B cell (primary cell): ENCODE results near the gene ANKRD29. TPM values are rescaled to one million over a fixed set of nuclear protein-coding genes. Genes with fewer than 3 reads are reported as not detected.
A peak's percentile ranks its signal among the peaks of the same experiment; 100 is the strongest.

ENCODE experiments used
- ATAC-seq: fragments of 200-7000 bp; cut with Tn5 transposase; one replicate; pipeline ENCODE4 v1.10.0; 2021; ENCODE audit warnings: low read depth, mild to moderate bottlenecking, moderate number of reproducible peaks, moderate library complexity
- CTCF ChIA-PET: fragments of 350-600 bp; sonication (Branson Sonifier 250); formaldehyde crosslinking; loops from one replicate; lab custom pipeline; 2021; ENCODE audit warnings: antibody characterized with exemption, inconsistent platforms; lab: Charles Lee
- POLR2A ChIA-PET: fragments of 350-600 bp; sonication (Branson Sonifier 250); formaldehyde crosslinking; loops from one replicate; lab custom pipeline; 2021; ENCODE audit warnings: antibody characterized with exemption; lab: Charles Lee
- DNase-seq: peaks from one replicate; pipeline ENCODE4 v3.0.0; 2013
- H2AFZ ChIP-seq: 2 replicates; pipeline ENCODE4 v1.6.1; 2012; ENCODE audit warnings: mild to moderate bottlenecking, low read depth, low read length; ENCODE audit not compliant: insufficient read depth, poor library complexity, severe bottlenecking
- H3K27ac ChIP-seq, 2 donors: 1 replicate in 1 of 2; 2 replicates in 1 of 2; pipeline ENCODE4 v1.5.1; 2012 to 2013; ENCODE audit warnings: low read length in 2 of 2, mild to moderate bottlenecking in 2 of 2, moderate library complexity in 1 of 2
- H3K27me3 ChIP-seq, 4 experiments: fragments of 200-600 bp in 1 of 4; sonication (generic) in 1 of 4; replicated peaks in 1 of 4; 1 replicate in 2 of 4; 2 replicates in 2 of 4; pipeline versions ENCODE4 v1.6.1 to v1.7.0; 2013 to 2016; ENCODE audit warnings: low read length in 3 of 4, mild to moderate bottlenecking in 2 of 4, mixed read lengths in 1 of 4, moderate library complexity in 1 of 4; ENCODE audit not compliant: insufficient read depth in 4 of 4, control insufficient read depth in 3 of 4; ENCODE audit errors: control extremely low read depth in 1 of 4
- H3K36me3 ChIP-seq, 2 experiments: replicated peaks in 1 of 2; 1 replicate in 1 of 2; 2 replicates in 1 of 2; pipeline versions ENCODE4 v1.6.1 to v1.7.1; 2013; ENCODE audit warnings: low read length in 1 of 2; ENCODE audit not compliant: insufficient read depth in 2 of 2, control insufficient read depth in 1 of 2; ENCODE audit errors: control extremely low read depth in 1 of 2, extremely low read depth in 1 of 2
- H3K4me1 ChIP-seq, 2 donors: fragments of 200-600 bp in 1 of 2; sonication (generic) in 1 of 2; 1 replicate in 1 of 2; 2 replicates in 1 of 2; pipeline versions ENCODE4 v1.5.1 to v1.6.1; 2013 to 2017; ENCODE audit warnings: low read length in 2 of 2; ENCODE audit not compliant: control insufficient read depth in 2 of 2, insufficient read depth in 2 of 2
- H3K4me2 ChIP-seq: replicated peaks from 2 replicates; pipeline ENCODE3; 2012; ENCODE audit warnings: mild to moderate bottlenecking, low read depth, low read length; ENCODE audit not compliant: poor library complexity, severe bottlenecking
- H3K4me3 ChIP-seq, 5 experiments: fragments of 200-600 bp in 1 of 5; sonication (generic) in 1 of 5; 1 replicate in 3 of 5; 2 replicates in 2 of 5; pipeline versions ENCODE4 v1.5.1 to v1.7.0; 2011 to 2016; ENCODE audit warnings: low read length in 4 of 5, mild to moderate bottlenecking in 4 of 5, low read depth in 2 of 5, control low read depth in 1 of 5, moderate library complexity in 1 of 5; ENCODE audit not compliant: insufficient read depth in 1 of 5; ENCODE audit errors: control extremely low read depth in 1 of 5, extremely low read depth in 1 of 5
- H3K79me2 ChIP-seq: fragments of 200-600 bp; sonication (generic); one replicate; pipeline ENCODE4 v1.6.0; 2016; ENCODE audit warnings: low read length; ENCODE audit not compliant: control insufficient read depth, insufficient read depth
- H3K9ac ChIP-seq: fragments of 200-600 bp; sonication (generic); 2 replicates; pipeline ENCODE4 v1.6.1; 2017; ENCODE audit warnings: mild to moderate bottlenecking, low read length, moderate library complexity
- H3K9me3 ChIP-seq, 3 donors: one replicate each; pipeline versions ENCODE4 v1.6.1 to v1.7.1; 2013; ENCODE audit warnings: low read length in 2 of 3; ENCODE audit not compliant: control insufficient read depth in 2 of 3, insufficient read depth in 1 of 3; ENCODE audit errors: control extremely low read depth in 1 of 3
- H4K20me1 ChIP-seq: 2 replicates; pipeline ENCODE4 v1.6.0; 2012; ENCODE audit warnings: mild to moderate bottlenecking, low read length; ENCODE audit not compliant: insufficient read depth, control insufficient read depth, poor library complexity, severe bottlenecking
- H3K27ac Mint-ChIP-seq: one replicate; pipeline ENCODE4 v1.8.0; 2021; ENCODE audit warnings: mixed read lengths
- H3K27me3 Mint-ChIP-seq: one replicate; pipeline ENCODE4 v1.8.0; 2021; ENCODE audit warnings: mixed read lengths
- H3K4me1 Mint-ChIP-seq: one replicate; pipeline ENCODE4 v1.8.0; 2021; ENCODE audit warnings: mixed read lengths
- H3K4me3 Mint-ChIP-seq: one replicate; pipeline ENCODE4 v1.8.0; 2021; ENCODE audit warnings: mixed read lengths
- H3K9me3 Mint-ChIP-seq: one replicate; pipeline ENCODE4 v1.8.0; 2022; ENCODE audit warnings: mixed read lengths; ENCODE audit not compliant: insufficient read depth
- CTCF ChIP-seq: fragments of 200-600 bp; IDR thresholded peaks from one replicate; pipeline ENCODE4 v1.8.0; 2022; ENCODE audit warnings: antibody characterized with exemption, mild to moderate bottlenecking
- EZH2 ChIP-seq: IDR thresholded peaks from 2 replicates; pipeline ENCODE4 v1.6.1; 2012; ENCODE audit warnings: borderline replicate concordance, low read depth, mild to moderate bottlenecking, moderate library complexity, low read length; ENCODE audit not compliant: insufficient read depth, poor library complexity, severe bottlenecking
- WGBS: methylation state at CpG from one replicate; pipeline ENCODE4 v1.1.5; 2013; ENCODE audit warnings: missing lambda C conversion rate; ENCODE audit not compliant: insufficient coverage; 5-methylcytosine and 5-hydroxymethylcytosine counted together
- intact Hi-C: fragments of 100-400 bp; cut with micrococcal nuclease; formaldehyde crosslinking; loops from one replicate; pipeline ENCODE4 v1.10.0; 2022
- polyA plus RNA-seq: library from polyadenylated mRNA; depleted of rRNA; stranded (reverse); fragments of >200 nt; gene quantifications from 2 replicates; pipeline ENCODE4 v1.2.3, GENCODE V29; 2012
- total RNA-seq, 2 donors: library from RNA; stranded (reverse); fragments of 120-200 nt in 1 of 2; gene quantifications; 1 replicate in 1 of 2; 2 replicates in 1 of 2; pipeline versions ENCODE4 v1.2.3 to v1.2.4, GENCODE V29; 2013 to 2022

The ANKRD29 gene
- total and polyA plus RNA-seq, 2 donors (not counting 1 experiment from before 2014, with no cell fraction given) = not detected

- Mint-ChIP-seq H3K4me1 (peaks cover 9% of the 10 kb centered on the region), H3K9me3 (no peaks in the 10 kb centered on the region), H3K27me3 (peaks cover 43% of the 10 kb centered on the region), H3K4me3 (peak within 1 kb of the TSS; percentile 66), H3K27ac (no peak within 1 kb of the TSS)
- Histone ChIP-seq H4K20me1 (no peaks in the 10 kb centered on the region), H2AFZ (peak within 1 kb of the TSS; percentile 23), H3K4me3 (peak within 1 kb of the TSS in 3 of 5 experiments; percentile 6 to 25 (median 21)), H3K27ac (no peak within 1 kb of the TSS), H3K9me3 (peaks cover 0 to 5% (median 2%) of the 10 kb centered on the region in 3 donors), H3K4me1 (peaks cover 14 to 15% of the 10 kb centered on the region in 2 donors), H3K4me2 (peak within 1 kb of the TSS; percentile 74), H3K36me3 (no peaks in the 10 kb centered on the region), H3K9ac (peak within 1 kb of the TSS; percentile 35), H3K27me3 (peaks cover 0 to 32% (median 17%) of the 10 kb centered on the region in 4 experiments), H3K79me2 (no peaks in the 10 kb centered on the region)
- ATAC-seq = no peak
- WGBS = under 1% methylated on average over 40 of the region's 45 CpGs
- ChIA-PET POLR2A (no interaction called here), CTCF (no interaction called here)
- peak; percentile 25 for DNase-seq
- intact Hi-C loops = no loop called here
- TF ChIP-seq EZH2 = no peak
- no peak for TF ChIP-seq CTCF
Measured at GRCh38 chr18:23689031-23689615, 26.4 kb upstream of the ANKRD29 start, which contains the start of gene LAMA3. Gene LAMA3, plus strand, starts transcription at chr18:23689453. Its CDS starts 231 bp downstream, at chr18:23689684.

- 25% methylated on average over 2 of the region's 5 CpGs for WGBS
- Mint-ChIP-seq H3K9me3 (no peaks in the 10 kb centered on the region), H3K4me3 (no peak overlapping the region), H3K27ac (no peak overlapping the region), H3K27me3 (peaks cover 41% of the 10 kb centered on the region), H3K4me1 (peaks cover 9% of the 10 kb centered on the region)
- H3K4me1 ChIP-seq = peaks cover 14 to 15% of the 10 kb centered on the region in 2 donors
- no peak overlapping the region for H3K9ac ChIP-seq
- ChIA-PET CTCF (no interaction called here), POLR2A (no interaction called here)
- no peak overlapping the region for H3K27ac ChIP-seq
- no peak for DNase-seq
- intact Hi-C loops = no loop called here
- no peak for TF ChIP-seq CTCF
- TF ChIP-seq EZH2 = no peak
- H3K27me3 ChIP-seq = peaks cover 0 to 28% (median 16%) of the 10 kb centered on the region in 4 experiments
- H3K4me2 ChIP-seq = no peak overlapping the region
- ATAC-seq = no peak
- H2AFZ ChIP-seq = no peak overlapping the region
- H3K4me3 ChIP-seq = no peak overlapping the region
- no peaks in the 10 kb centered on the region for H3K79me2 ChIP-seq
- no peaks in the 10 kb centered on the region for H3K36me3 ChIP-seq
- no peaks in the 10 kb centered on the region for H4K20me1 ChIP-seq
- peaks cover 0 to 6% (median 2%) of the 10 kb centered on the region in 3 donors for H3K9me3 ChIP-seq
Measured at GRCh38 chr18:23688528-23688927, 25.8 kb upstream of the ANKRD29 start.
